Measurements from ENCODE around the gene SALL3. TPM values are rescaled to one million over a fixed set of nuclear protein-coding genes. Genes with fewer than 3 reads are reported as not detected.
"Not testable (repeated sequence)": the region's sequence is repeated elsewhere in the genome, so short reads cannot be mapped to it uniquely, and the experiment has no call there.

The SALL3 gene
- total and polyA plus RNA-seq, 7 donors, result not detected

DNA sequence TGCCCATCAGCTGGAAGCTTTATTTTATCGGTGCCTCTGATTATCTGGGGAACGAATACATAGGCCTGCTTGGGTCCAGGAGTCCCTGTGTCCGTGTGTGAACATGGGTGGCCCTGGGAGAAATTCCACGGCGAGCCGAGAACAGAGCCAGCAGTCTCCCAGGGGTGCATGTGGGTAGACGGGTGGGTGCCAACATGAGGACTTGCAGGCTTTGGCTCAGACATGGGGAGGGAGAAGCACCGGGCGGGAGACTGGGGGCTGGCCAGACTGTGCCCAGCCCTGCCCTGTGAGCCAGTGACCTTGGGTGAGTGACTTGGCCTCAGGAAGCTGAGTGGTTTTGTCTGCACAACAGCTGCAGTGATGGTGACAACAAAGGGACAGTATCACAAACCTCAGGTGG is 44.2 kb upstream of the SALL3 start:
- Histone ChIP-seq H3K9me3 (no peaks in the 10 kb centered on the region), H3K36me3 (no peaks in the 10 kb centered on the region), H3K27ac (no peak overlapping the region), H3K4me1 (no peaks in the 10 kb centered on the region), H3K4me3 (no peak overlapping the region), H3K27me3 (no peaks in the 10 kb centered on the region)
- intact Hi-C loops (cut with DNase I), result no loop called here
- no peak for DNase-seq
- TF ChIP-seq POLR2AphosphoS5 (IDR thresholded peaks at IDR 0.05), result no peak
- WGBS, 2 donors, result 90 to 92% methylated on average over 9 of the region's 9 CpGs

DNA sequence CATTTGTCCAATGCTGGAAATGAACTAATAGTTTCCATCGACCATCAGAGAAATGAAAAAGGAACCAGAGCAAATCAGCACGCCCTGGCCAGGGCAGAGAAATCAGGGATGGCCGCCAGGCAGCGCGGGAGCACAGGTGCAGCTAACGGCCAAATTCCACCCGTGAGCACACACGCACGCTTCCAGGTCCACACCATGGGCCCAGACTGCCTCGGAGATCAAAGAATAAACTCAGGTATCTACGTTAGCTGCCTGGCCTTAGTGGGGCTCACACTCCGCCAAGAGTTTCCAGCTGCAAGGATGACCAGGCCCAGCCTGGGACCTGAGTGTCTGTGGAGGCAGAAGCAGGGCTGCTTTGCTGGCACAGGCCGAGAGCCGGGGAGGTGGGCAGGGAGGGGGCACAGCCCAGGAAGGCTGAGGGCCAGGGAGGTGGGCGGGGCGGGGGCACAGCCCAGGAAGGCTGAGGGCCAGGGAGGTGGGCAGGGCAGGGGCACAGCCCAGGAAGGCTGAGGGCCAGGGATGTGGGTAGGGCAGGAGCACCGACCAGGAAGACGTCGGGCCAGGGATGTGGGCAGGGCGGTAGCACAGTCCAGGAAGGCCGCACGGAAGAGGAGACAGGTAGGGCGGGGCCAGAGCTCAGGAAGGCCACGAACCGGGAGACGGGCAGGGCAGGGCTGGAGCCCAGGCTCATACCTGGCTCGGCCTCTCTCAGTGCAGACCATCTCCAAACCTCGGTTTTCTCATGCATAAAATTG is 43.2 kb upstream of the SALL3 start:
- intact Hi-C loops (cut with DNase I), result no loop called here
- H3K27ac ChIP-seq, result no peak overlapping the region
- TF ChIP-seq POLR2A (IDR thresholded peaks at IDR 0.05) (no peak), EP300 (IDR thresholded peaks at IDR 0.05) (no peak), POLR2AphosphoS5 (IDR thresholded peaks at IDR 0.05) (no peak)
- TF ChIP-seq, protein P1, sequence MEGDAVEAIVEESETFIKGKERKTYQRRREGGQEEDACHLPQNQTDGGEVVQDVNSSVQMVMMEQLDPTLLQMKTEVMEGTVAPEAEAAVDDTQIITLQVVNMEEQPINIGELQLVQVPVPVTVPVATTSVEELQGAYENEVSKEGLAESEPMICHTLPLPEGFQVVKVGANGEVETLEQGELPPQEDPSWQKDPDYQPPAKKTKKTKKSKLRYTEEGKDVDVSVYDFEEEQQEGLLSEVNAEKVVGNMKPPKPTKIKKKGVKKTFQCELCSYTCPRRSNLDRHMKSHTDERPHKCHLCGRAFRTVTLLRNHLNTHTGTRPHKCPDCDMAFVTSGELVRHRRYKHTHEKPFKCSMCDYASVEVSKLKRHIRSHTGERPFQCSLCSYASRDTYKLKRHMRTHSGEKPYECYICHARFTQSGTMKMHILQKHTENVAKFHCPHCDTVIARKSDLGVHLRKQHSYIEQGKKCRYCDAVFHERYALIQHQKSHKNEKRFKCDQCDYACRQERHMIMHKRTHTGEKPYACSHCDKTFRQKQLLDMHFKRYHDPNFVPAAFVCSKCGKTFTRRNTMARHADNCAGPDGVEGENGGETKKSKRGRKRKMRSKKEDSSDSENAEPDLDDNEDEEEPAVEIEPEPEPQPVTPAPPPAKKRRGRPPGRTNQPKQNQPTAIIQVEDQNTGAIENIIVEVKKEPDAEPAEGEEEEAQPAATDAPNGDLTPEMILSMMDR (IDR thresholded peaks at IDR 0.05), result no peak
- DNase-seq, result no peak
- H3K4me1 ChIP-seq, result peaks cover 0 to 3% (median 0%) of the 10 kb centered on the region in 4 donors
- H3K9me3 ChIP-seq, result no peaks in the 10 kb centered on the region
- no peaks in the 10 kb centered on the region for H3K36me3 ChIP-seq
- H3K4me3 ChIP-seq, result no peak overlapping the region
- 74 to 83% methylated on average over 28 of the region's 28 CpGs for WGBS, 2 donors
- H3K27me3 ChIP-seq, result no peaks in the 10 kb centered on the region

DNA sequence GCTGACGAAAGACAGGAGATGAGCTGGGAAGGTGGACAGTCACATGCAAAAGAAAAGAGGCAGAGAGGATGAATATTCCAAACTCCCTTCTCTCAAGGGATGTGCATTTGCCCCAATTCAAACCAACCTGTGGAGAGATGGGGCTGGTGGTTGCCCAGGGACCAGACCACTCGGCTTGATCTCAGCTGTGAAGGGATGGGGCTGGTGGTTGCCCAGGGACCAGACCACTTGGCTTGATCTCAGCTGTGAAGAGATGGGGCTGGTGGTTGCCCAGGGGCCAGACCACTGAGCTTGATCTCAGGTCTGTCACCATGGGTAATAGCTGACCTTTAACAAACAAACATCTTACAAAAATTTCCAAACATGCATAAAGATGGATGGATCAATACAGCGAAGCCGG is 42.5 kb upstream of the SALL3 start:
- intact Hi-C loops (cut with DNase I), result no loop called here
- Histone ChIP-seq H3K9me3 (no peaks in the 10 kb centered on the region), H3K27ac (no peak overlapping the region), H3K4me3 (no peak overlapping the region), H3K36me3 (no peaks in the 10 kb centered on the region), H3K4me1 (peaks cover 0 to 3% (median 0%) of the 10 kb centered on the region in 4 donors), H3K27me3 (no peaks in the 10 kb centered on the region)
- TF ChIP-seq, protein P1 (IDR thresholded peaks at IDR 0.05), result no peak
- whole genome bisulfite sequencing, 2 donors, result 90 to 92% methylated on average over 4 of the region's 4 CpGs
- no peak for DNase-seq

DNA sequence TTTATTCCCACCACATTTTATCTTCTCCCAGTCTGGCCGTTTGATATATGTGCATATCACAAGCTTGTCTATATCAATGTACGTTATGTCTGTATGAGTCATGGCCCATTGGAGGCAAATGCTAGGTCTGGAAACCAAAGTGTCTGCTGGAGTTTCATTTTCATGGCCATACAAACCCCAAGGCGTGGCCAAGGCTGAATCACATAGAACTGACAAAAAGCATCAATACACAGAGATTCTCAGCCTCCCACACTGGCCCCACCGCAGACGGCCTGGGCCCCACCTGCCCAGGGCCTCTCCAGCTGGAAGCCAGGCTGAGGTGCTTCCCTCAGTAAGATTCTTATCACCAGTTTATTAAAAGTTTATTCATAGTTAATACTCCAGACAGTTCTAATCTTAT is 40.5 kb upstream of the SALL3 start:
- 62 to 74% methylated on average over 5 of the region's 5 CpGs for WGBS, 2 donors
- no peaks in the 10 kb centered on the region for H3K36me3 ChIP-seq
- no peaks in the 10 kb centered on the region for H3K27me3 ChIP-seq
- DNase-seq, result no peak
- H3K4me1 ChIP-seq, result peaks cover 0 to 3% (median 0%) of the 10 kb centered on the region in 4 donors
- H3K9me3 ChIP-seq, result no peaks in the 10 kb centered on the region
- no peak overlapping the region for H3K27ac ChIP-seq
- TF ChIP-seq, protein P1 (IDR thresholded peaks at IDR 0.05), result no peak
- TF ChIP-seq EP300 (IDR thresholded peaks at IDR 0.05) (no peak), POLR2A (IDR thresholded peaks at IDR 0.05) (no peak), POLR2AphosphoS5 (IDR thresholded peaks at IDR 0.05) (no peak)
- no peak overlapping the region for H3K4me3 ChIP-seq
- intact Hi-C loops (cut with DNase I), result no loop called here

DNA sequence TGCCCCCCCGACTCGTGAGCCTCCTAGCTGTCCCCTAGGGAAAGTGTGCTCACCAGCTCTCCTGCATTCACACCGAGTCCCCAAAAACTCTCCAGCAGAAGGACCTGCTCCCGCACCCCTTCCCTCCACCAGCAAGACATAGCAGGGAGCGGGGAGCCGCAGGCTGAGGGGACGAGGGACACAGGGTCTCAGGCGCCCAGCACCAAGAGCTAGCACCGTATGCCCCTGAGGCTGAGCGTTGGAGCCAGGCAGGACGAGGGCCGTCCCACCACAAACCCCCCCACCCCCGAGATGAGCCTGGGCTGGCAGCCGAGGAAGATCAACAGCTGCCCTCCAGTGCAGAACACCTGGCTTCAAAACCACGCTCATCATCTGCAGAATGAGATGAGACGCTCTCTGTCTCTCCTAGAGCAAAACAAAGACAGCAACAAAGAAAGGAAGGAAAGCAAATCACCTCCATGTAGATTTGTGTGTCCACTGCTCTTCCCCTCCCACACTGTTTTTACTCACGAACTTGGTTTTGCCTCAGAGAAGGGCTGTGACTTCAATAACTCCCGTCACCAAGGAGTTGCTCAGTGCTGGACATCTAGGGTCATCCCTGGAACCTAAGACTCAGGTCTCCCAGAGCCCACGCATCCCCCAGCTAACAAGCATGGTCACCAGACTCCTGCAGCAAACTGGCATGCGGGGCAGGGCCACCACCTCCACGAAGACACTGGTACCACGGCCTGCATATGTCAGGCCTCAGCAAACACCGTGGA is 39.7 kb upstream of the SALL3 start:
- intact Hi-C loops (cut with DNase I), result no loop called here
- whole genome bisulfite sequencing, 2 donors, result 79 to 82% methylated on average over 23 of the region's 23 CpGs
- no peak for TF ChIP-seq POLR2AphosphoS5 (IDR thresholded peaks at IDR 0.05)
- TF ChIP-seq, protein P1 (IDR thresholded peaks at IDR 0.05), result no peak
- TF ChIP-seq EP300 (IDR thresholded peaks at IDR 0.05), result no peak
- no peaks in the 10 kb centered on the region for H3K27me3 ChIP-seq
- no peaks in the 10 kb centered on the region for H3K36me3 ChIP-seq
- no peak overlapping the region for H3K27ac ChIP-seq
- H3K4me3 ChIP-seq, result no peak overlapping the region
- no peak for DNase-seq
- H3K9me3 ChIP-seq, result no peaks in the 10 kb centered on the region
- H3K4me1 ChIP-seq, result peaks cover 0 to 3% (median 0%) of the 10 kb centered on the region in 4 donors

DNA sequence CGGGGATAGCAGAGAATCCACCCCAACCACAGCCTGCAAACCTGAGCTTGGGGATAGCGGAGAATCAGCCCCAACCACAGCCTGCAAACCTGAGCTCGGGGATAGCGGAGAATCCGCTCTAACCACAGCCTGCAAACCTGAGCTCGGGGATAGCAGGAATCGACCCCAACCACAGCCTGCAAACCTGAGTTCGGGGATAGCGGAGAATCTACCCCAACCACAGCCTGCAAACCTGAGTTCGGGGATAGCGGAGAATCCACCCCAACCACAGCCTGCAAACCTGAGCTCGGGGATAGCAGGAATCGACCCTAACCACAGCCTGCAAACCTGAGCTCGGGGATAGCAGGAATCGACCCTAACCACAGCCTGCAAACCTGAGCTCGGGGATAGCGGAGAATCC is 37.4 kb upstream of the SALL3 start:
- H3K27me3 ChIP-seq; H3K36me3 ChIP-seq; H3K27ac ChIP-seq; intact Hi-C loops (cut with DNase I); H3K4me1 ChIP-seq; DNase-seq; H3K9me3 ChIP-seq; H3K4me3 ChIP-seq: not testable (repeated sequence)
- WGBS, 2 donors, result 88 to 90% methylated on average over 17 of the region's 17 CpGs
